K562 (cell line): Measurements from ENCODE around the gene AMN1. TPM values are rescaled to one million over a fixed set of nuclear protein-coding genes. Genes with fewer than 3 reads are reported as not detected.
A peak's percentile ranks its signal among the peaks of the same experiment; 100 is the strongest.

Experiments
- BRCA1 ChIP-seq, 2 experiments: fragments of 450-650 bp in 1 of 2; sonication (generic) in 1 of 2; formaldehyde crosslinking in 1 of 2; IDR thresholded peaks; 2 replicates each; pipeline versions ENCODE4 v1.5.0 to v1.6.1; 2017 to 2020; ENCODE audit warnings: mild to moderate bottlenecking in 1 of 2, missing genetic modification reagents in 1 of 2
- CBX3 ChIP-seq, 2 experiments: IDR thresholded peaks; 1 replicate in 1 of 2; 2 replicates in 1 of 2; pipeline ENCODE4 v1.6.1; 2012; ENCODE audit warnings: inconsistent platforms in 2 of 2, low read length in 2 of 2, borderline replicate concordance in 1 of 2, control low read depth in 1 of 2
- CTCF ChIP-seq, 3 experiments: IDR thresholded peaks in 2 of 3; conservative IDR thresholded peaks in 1 of 3; 2 replicates each; pipeline ENCODE4 v1.5.1; 2011 to 2012; ENCODE audit warnings: low read length in 3 of 3, mild to moderate bottlenecking in 3 of 3, control low read depth in 2 of 3, improper control_type of control experiment in 1 of 3, inconsistent platforms in 1 of 3, low read depth in 1 of 3, mixed read lengths in 1 of 3, moderate library complexity in 1 of 3; ENCODE audit not compliant: insufficient read depth in 2 of 3
- ERF ChIP-seq: fragments of 450-650 bp; formaldehyde crosslinking; IDR thresholded peaks from 2 replicates; pipeline ENCODE4 v1.4.0; 2020; ENCODE audit warnings: mild to moderate bottlenecking, mixed read lengths
- KDM5B ChIP-seq: fragments of 200-600 bp; sonication (generic); IDR thresholded peaks from 2 replicates; pipeline ENCODE4 v1.6.1; 2012; ENCODE audit warnings: low read depth, mild to moderate bottlenecking, moderate library complexity, low read length, control low read depth, inconsistent platforms; ENCODE audit not compliant: insufficient replicate concordance
- MEF2D ChIP-seq: conservative IDR thresholded peaks from 2 replicates; pipeline ENCODE4 v1.6.1; 2016; ENCODE audit warnings: low read depth, missing genetic modification characterization, missing compliant biosample characterization
- NFE2L1 ChIP-seq: fragments of 450-650 bp; IDR thresholded peaks from 2 replicates; pipeline ENCODE4 v1.6.1; 2016; ENCODE audit warnings: missing genetic modification characterization, low read depth, mild to moderate bottlenecking, missing compliant biosample characterization, moderate library complexity, borderline replicate concordance
- NR2C1 ChIP-seq, 2 experiments: fragments of 450-650 bp; IDR thresholded peaks; 2 replicates each; pipeline ENCODE4 v1.6.1; 2017; ENCODE audit warnings: mild to moderate bottlenecking in 2 of 2, antibody characterized with exemption in 1 of 2, inconsistent platforms in 1 of 2, missing compliant biosample characterization in 1 of 2, missing genetic modification characterization in 1 of 2
- RB1 ChIP-seq: fragments of 450-650 bp; IDR thresholded peaks from 2 replicates; pipeline ENCODE4 v1.6.1; 2017; ENCODE audit warnings: low read depth, mild to moderate bottlenecking
- SMARCA4 ChIP-seq: fragments of 450-650 bp; IDR thresholded peaks from 2 replicates; pipeline ENCODE4 v1.6.1; 2016
- TEAD1 ChIP-seq, 2 experiments: fragments of 450-650 bp in 1 of 2; sonication (generic) in 1 of 2; formaldehyde crosslinking; IDR thresholded peaks; 2 replicates each; pipeline versions ENCODE4 v1.4.0 to v1.8.0; 2020 to 2022; ENCODE audit warnings: mild to moderate bottlenecking in 2 of 2, missing genetic modification reagents in 1 of 2
- ZC3H4 ChIP-seq: sonication (generic); formaldehyde crosslinking; IDR thresholded peaks from 2 replicates; pipeline ENCODE4 v1.9.0; 2021; ENCODE audit warnings: missing genetic modification reagents, borderline replicate concordance
- ZNF699 ChIP-seq: fragments of 250-450 bp; sonication (Bioruptor Pico); IDR thresholded peaks from 2 replicates; pipeline ENCODE4 v1.8.0; 2021; ENCODE audit warnings: mild to moderate bottlenecking, moderate library complexity; ENCODE audit not compliant: insufficient replicate concordance
- polyA plus RNA-seq, 8 experiments: library from polyadenylated mRNA; depleted of rRNA in 4 of 8; stranded (reverse) in 5 of 8; unstranded in 3 of 8; fragments of >200 nt; fragmentation: Nextera tagmentation in 2 of 8; fragmentation: Illumina TruSeq in 1 of 8; extraction: Ambion mirVana in 2 of 8; extraction: Trizol in 1 of 8; gene quantifications; 2 replicates each; pipeline versions ENCODE4 v1.2.1 to v1.2.3, GENCODE V29; 2011 to 2014; ENCODE audit warnings: inconsistent platforms in 1 of 8, missing spikeins in 1 of 8
- total RNA-seq, 7 experiments: library from RNA; depleted of rRNA in 6 of 7; stranded (reverse); fragments of >200 nt in 6 of 7; fragmentation: Illumina TruSeq in 2 of 7; extraction: Trizol in 2 of 7; gene quantifications; 2 replicates each; pipeline versions ENCODE4 v1.2.1 to v1.2.3, GENCODE V29; 2011 to 2021; ENCODE audit warnings: low replicate concordance in 1 of 7
- TF ChIP-seq, protein P1 (sequence below): sonication (generic); formaldehyde crosslinking; IDR thresholded peaks from 2 replicates; pipeline ENCODE4 v1.4.0; 2020; ENCODE audit warnings: mild to moderate bottlenecking, missing genetic modification reagents
- TF ChIP-seq, protein P2 (sequence below): fragments of 450-650 bp; conservative IDR thresholded peaks from 2 replicates; pipeline ENCODE4 v1.6.1; 2016; ENCODE audit warnings: missing genetic modification characterization, low read depth, mild to moderate bottlenecking, missing compliant biosample characterization, moderate library complexity
- TF ChIP-seq, protein P3 (sequence below): fragments of 250-450 bp; sonication (Bioruptor Pico); IDR thresholded peaks from 2 replicates; pipeline ENCODE4 v1.4.0; 2020; ENCODE audit warnings: mild to moderate bottlenecking

AMN1 gene
- total and polyA plus RNA-seq, 9 of the 15 experiments (the other 6 are each of a cell fraction or from before 2014, with no cell fraction given) = 5.2 to 27.6 (median 13.0) TPM

DNA sequence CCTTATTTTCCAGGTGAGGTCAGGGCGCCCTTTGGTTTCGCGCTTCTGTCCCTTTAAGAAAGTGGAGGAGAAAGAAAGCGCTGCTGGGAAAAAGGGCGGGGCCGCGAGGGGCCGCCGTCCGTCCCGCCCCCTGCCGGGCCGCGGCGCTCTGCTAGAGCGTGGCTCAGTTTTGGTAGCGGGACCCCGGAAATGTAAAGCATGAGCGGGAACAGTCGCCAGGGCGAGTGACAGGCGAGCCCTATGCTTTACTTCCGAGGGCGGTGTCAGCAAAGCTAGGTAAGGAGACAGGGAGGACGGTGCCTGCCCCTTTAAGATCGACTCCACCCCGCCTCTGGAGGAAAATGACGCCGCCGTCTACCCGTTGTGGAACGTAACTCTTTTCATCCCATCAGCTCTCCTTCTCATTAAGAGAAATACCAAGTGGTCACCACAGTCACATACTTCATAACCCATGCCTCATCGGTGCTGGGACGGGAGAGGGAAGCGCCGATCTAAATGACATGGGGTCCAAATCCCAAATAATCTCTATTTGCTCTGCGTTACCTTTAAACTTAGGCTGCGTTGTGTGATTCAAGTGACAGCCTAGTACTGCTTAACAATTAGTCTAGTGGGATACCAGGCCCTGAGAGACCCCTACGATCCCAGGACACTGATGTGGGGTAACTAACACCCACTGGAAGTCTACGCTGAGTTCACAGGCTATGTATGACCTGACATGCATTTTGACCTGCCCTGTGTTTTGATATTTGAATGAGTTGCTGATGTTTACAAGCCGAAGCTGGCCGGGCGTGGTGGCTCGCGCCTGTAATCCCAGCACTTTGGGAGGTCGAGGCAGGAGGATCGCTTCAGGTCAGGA, 69.5 kb downstream of the AMN1 start, which contains the start of gene ETFBKMT (continued):
- peak; percentile 83 for TF ChIP-seq KDM5B
- no peak; a peak in 1 of 3 replicates for TF ChIP-seq CBX3 (IDR thresholded peaks at IDR 0.05; ENCODE audit: borderline replicate concordance in 1 of 2, low read length in 2 of 2)
- TF ChIP-seq CTCF (IDR thresholded peaks at IDR 0.05 in 2 of 3, conservative IDR thresholded peaks at IDR 0.05 in 1 of 3; ENCODE audit: insufficient read depth in 2 of 3, low read depth in 1 of 3, low read length in 3 of 3) = peak; percentile 60 to 66 (median 64); a peak in 5 of 6 replicates
- TF ChIP-seq ZC3H4 (CRISPR knock-in tag) = peak; percentile 85; the same call in 1 of the 2 replicates
- TF ChIP-seq ZNF699 (CRISPR knock-in tag) = no peak
- TF ChIP-seq MEF2D (tag) = no peak
- TF ChIP-seq TEAD1 (CRISPR knock-in tag; IDR thresholded peaks at IDR 0.05) = peak in 1 of 2 experiments; percentile 39; a peak in 1 of 4 replicates
- TF ChIP-seq ERF (CRISPR knock-in tag) = no peak
- TF ChIP-seq NR2C1 (IDR thresholded peaks at IDR 0.05) = peak; percentile 88
- TF ChIP-seq NR2C1 (tag; IDR thresholded peaks at IDR 0.05) = peak; percentile 92
- TF ChIP-seq BRCA1 (IDR thresholded peaks at IDR 0.05) = no peak
- no peak for TF ChIP-seq BRCA1 (CRISPR knock-in tag; IDR thresholded peaks at IDR 0.05)
- TF ChIP-seq, protein P1, sequence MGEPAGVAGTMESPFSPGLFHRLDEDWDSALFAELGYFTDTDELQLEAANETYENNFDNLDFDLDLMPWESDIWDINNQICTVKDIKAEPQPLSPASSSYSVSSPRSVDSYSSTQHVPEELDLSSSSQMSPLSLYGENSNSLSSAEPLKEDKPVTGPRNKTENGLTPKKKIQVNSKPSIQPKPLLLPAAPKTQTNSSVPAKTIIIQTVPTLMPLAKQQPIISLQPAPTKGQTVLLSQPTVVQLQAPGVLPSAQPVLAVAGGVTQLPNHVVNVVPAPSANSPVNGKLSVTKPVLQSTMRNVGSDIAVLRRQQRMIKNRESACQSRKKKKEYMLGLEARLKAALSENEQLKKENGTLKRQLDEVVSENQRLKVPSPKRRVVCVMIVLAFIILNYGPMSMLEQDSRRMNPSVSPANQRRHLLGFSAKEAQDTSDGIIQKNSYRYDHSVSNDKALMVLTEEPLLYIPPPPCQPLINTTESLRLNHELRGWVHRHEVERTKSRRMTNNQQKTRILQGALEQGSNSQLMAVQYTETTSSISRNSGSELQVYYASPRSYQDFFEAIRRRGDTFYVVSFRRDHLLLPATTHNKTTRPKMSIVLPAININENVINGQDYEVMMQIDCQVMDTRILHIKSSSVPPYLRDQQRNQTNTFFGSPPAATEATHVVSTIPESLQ (CRISPR knock-in tag) = no peak; the same call in 1 of the 2 replicates
- peak; percentile 90 for TF ChIP-seq RB1
- TF ChIP-seq SMARCA4 = 0 out of 2 replicates have a peak, but pooled peaks have one; percentile 27
- TF ChIP-seq, protein P2, sequence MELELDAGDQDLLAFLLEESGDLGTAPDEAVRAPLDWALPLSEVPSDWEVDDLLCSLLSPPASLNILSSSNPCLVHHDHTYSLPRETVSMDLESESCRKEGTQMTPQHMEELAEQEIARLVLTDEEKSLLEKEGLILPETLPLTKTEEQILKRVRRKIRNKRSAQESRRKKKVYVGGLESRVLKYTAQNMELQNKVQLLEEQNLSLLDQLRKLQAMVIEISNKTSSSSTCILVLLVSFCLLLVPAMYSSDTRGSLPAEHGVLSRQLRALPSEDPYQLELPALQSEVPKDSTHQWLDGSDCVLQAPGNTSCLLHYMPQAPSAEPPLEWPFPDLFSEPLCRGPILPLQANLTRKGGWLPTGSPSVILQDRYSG (tag) = no peak
- no peak for TF ChIP-seq NFE2L1
- TF ChIP-seq, protein P3, sequence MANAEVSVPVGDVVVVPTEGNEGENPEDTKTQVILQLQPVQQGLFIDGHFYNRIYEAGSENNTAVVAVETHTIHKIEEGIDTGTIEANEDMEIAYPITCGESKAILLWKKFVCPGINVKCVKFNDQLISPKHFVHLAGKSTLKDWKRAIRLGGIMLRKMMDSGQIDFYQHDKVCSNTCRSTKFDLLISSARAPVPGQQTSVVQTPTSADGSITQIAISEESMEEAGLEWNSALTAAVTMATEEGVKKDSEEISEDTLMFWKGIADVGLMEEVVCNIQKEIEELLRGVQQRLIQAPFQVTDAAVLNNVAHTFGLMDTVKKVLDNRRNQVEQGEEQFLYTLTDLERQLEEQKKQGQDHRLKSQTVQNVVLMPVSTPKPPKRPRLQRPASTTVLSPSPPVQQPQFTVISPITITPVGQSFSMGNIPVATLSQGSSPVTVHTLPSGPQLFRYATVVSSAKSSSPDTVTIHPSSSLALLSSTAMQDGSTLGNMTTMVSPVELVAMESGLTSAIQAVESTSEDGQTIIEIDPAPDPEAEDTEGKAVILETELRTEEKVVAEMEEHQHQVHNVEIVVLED (CRISPR knock-in tag) = peak; percentile 67
